Posterior cingulate gyrus (tissue), 11 donors: ENCODE results near the gene PKP4.
"Not testable (repeated sequence)": the region's sequence is repeated elsewhere in the genome, so short reads cannot be mapped to it uniquely, and the experiment has no call there.

Experiments used
- DNase-seq, 10 donors: peaks; one replicate each; pipeline versions ENCODE4 v3.0.0 to v3.0.0-alpha.2; 2020 to 2021; ENCODE audit warnings: mixed read lengths in 3 of 10
- intact Hi-C: fragments of 100-400 bp; cut with DNase I; formaldehyde crosslinking; loops from one replicate; pipeline ENCODE4 v1.15.1; 2023

PKP4 gene

GRCh38 chr2:158456309-158457066 is at the start of gene PKP4, which contains the start of gene CCDC148:
Gene PKP4, plus strand, starts transcription at chr2:158456952. Its CDS starts 76,233 bp downstream, at chr2:158533185.
Gene CCDC148, minus strand, starts transcription at chr2:158456753. Its CDS starts 314 bp downstream, at chr2:158456439.
- peak; percentile 80 to 99 (median 90) for DNase-seq
- intact Hi-C loops, result loop anchor here (2.0 to 10.0 kb wide), 3 partner anchors 274 to 582 kb away; partner anchors contain the start of gene ACVR1

GRCh38 chr2:158407031-158407430 is 49.7 kb upstream of the PKP4 start:
- no peak for DNase-seq
- intact Hi-C loops, result no loop called here

DNA sequence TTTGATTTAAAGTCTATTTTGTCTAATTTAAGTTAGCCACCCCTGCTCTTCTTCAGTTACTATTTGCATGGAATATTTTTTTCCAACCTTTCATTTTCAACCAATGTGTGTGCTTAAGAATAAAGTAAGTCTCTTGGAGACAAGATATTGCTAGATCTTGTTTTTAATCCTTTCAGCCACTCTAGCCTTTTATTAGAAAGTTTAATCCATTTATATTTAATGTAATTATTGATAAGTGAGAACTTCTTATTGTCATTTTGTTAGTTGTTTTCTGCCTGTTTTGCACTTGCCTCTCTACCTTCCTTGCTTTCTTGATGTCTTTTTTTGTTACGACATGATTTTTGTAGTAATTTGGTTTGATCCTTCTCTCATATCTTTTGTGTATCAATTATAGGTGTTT is 46.6 kb upstream of the PKP4 start:
- no peak for DNase-seq
- intact Hi-C loops, result no loop called here

GRCh38 chr2:158411748-158412147 is 45.0 kb upstream of the PKP4 start:
- DNase-seq, result peak in 1 of 10 donors; percentile 55
- intact Hi-C loops, result no loop called here

GRCh38 chr2:158412206-158412605 is 44.5 kb upstream of the PKP4 start:
- intact Hi-C loops, result no loop called here

GRCh38 chr2:158413581-158413980 is 43.2 kb upstream of the PKP4 start:
- intact Hi-C loops, result no loop called here
- no peak for DNase-seq

More at GRCh38 chr2:158412206-158412605, 44.5 kb upstream of the PKP4 start:
- DNase-seq, result no peak

GRCh38 chr2:158414538-158414937 is 42.2 kb upstream of the PKP4 start:
- intact Hi-C loops, result no loop called here
- DNase-seq, result no peak

- intact Hi-C loops, result no loop called here
- no peak for DNase-seq
Measured at GRCh38 chr2:158432117-158432516, 24.6 kb upstream of the PKP4 start.

DNA sequence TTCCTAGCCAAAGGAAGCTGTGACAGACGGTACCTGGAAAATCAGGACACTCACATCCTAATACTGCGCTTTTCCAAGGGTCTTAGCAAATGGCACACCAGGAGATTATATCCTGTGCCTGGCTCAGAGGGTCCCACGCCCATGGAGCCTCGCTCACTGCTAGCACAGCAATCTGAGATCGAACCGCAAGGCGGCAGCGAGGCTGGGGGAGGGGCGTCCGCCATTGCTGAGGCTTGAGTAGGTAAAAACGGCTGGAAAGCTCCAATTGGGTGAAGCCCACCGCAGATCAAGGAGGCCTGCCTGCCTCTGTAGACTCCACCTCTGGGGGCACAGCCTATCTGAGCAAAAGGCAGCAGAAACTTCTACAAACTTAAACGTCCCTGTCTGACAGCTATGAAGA is 23.0 kb upstream of the PKP4 start:
- not testable (repeated sequence) for DNase-seq

GRCh38 chr2:158439062-158439461 is 17.7 kb upstream of the PKP4 start:
- DNase-seq, intact Hi-C loops: not testable (repeated sequence)

More for the DNA sequence above, 23.0 kb upstream of the PKP4 start:
- intact Hi-C loops, result not testable (repeated sequence)

GRCh38 chr2:158443606-158444005 is 13.1 kb upstream of the PKP4 start:
- intact Hi-C loops, result no loop called here
- no peak for DNase-seq

DNA sequence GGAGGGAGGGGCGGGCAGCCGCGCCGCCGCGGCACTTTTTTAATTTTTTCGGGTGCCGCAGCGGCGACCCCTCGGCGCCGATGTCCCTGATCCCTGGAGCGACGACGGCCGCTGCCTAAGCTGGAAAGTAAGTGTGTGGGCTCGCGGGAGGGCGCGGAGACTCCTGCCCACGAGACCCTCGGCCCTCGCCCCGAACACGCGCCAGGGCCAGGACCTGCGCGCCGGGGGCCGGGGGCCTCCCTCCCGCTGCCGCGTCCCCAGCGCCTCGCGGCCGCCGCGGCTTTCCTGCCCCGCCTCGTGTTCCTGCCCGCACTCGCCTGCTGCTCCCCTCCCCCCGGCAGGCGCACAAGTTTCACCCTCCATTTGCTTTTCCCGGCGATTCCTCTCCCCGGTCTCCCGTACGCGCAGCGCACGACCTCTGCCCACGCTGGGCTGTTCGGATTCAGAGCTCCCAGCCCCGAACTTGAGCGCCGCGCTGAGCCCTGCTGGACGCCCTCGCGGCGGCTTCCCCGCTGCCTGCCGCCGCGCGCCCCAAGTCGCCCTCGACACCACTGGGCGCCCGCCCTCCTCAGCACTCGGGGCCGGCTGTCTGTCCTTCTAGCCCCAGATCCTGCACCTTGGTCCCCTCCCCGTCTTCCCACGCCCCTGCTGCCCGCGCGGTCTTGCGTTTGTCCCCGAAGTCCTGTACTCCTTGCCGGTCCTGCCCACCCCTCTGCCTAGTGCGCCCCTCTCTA is 507 bp downstream of the PKP4 start:
- peak in 9 of 10 donors; percentile 34 to 92 (median 55) for DNase-seq
- intact Hi-C loops, result loop anchor here (2.0 to 10.0 kb wide), 3 partner anchors 275 to 582 kb away; partner anchors contain the start of gene ACVR1

GRCh38 chr2:158457826-158458616 is 1.3 kb downstream of the PKP4 start:
- DNase-seq, result peak; percentile 45 to 93 (median 66)

DNA sequence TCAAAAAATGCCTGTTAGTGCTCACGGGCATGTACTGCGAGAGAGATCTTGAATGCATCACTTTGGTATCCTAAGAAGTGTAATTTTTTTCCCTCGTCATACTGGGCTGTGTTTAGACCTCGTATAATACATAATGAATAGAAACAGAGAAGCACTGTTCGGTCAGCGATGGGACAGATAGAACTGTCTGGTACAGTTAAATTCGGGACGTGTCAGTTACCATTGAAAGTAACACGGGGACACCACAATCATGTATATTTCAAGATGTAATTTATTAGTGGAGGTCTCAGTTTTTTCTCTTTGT is 1.8 kb downstream of the PKP4 start:
- intact Hi-C loops, result loop anchor here (5.0 to 10.0 kb wide), 2 partner anchors 276 to 584 kb away; partner anchors contain the start of gene ACVR1

More at GRCh38 chr2:158457826-158458616, 1.3 kb downstream of the PKP4 start:
- intact Hi-C loops, result loop anchor here (2.0 to 10.0 kb wide), 3 partner anchors 276 to 583 kb away; partner anchors contain the start of gene ACVR1

GRCh38 chr2:158459161-158460003 is 2.6 kb downstream of the PKP4 start:
- no peak for DNase-seq
- intact Hi-C loops, result loop anchor here (5.0 to 10.0 kb wide), 2 partner anchors 277 to 585 kb away; partner anchors contain the start of gene ACVR1

More for the DNA sequence above, 1.8 kb downstream of the PKP4 start:
- DNase-seq, result no peak

- intact Hi-C loops, result no loop called here
- no peak for DNase-seq
Measured at GRCh38 chr2:158460632-158461297, 4.0 kb downstream of the PKP4 start.

- intact Hi-C loops, result no loop called here
Measured at GRCh38 chr2:158463496-158464095, 6.8 kb downstream of the PKP4 start.

More at GRCh38 chr2:158463496-158464095, 6.8 kb downstream of the PKP4 start:
- DNase-seq, result peak in 1 of 10 donors; percentile 20
